A673 (cell line): ENCODE measurements around the gene KRTAP1-1.

Source experiments
- EZH2 ChIP-seq: fragments of 200-600 bp; sonication (generic); IDR thresholded peaks from 2 replicates; pipeline ENCODE4 v1.6.1; 2017; ENCODE audit warnings: borderline replicate concordance, low read depth, mild to moderate bottlenecking, mixed read lengths, antibody characterized with exemption, low read length; ENCODE audit not compliant: poor library complexity, severe bottlenecking
- TF ChIP-seq, protein P1 (sequence below): fragments of 300-800, 200-600 bp; sonication (generic); conservative IDR thresholded peaks from 2 replicates; pipeline ENCODE4 v1.5.1; 2017; ENCODE audit warnings: low read depth, mild to moderate bottlenecking, antibody characterized with exemption, low read length, moderate library complexity, mixed read lengths

DNA sequence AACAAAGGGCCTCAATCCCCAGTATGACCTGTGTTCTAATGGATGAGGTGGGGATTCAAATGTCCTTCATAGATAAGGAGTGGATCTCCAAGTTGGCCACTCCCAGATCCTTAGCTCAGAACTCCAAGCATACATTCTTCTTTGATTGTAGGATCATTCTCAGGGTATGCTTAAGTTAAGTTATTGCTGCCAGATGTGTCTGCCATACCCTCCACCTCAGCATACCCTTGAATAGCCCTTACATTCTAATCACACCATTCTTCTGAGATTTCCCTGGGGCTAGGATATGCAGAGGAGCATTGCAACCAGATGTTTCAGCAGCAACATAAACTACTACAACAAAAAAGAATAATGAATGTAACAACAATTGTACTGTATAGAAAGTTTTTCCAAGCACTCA lies 26.0 kb upstream of the KRTAP1-1 start:
- TF ChIP-seq, protein P1, sequence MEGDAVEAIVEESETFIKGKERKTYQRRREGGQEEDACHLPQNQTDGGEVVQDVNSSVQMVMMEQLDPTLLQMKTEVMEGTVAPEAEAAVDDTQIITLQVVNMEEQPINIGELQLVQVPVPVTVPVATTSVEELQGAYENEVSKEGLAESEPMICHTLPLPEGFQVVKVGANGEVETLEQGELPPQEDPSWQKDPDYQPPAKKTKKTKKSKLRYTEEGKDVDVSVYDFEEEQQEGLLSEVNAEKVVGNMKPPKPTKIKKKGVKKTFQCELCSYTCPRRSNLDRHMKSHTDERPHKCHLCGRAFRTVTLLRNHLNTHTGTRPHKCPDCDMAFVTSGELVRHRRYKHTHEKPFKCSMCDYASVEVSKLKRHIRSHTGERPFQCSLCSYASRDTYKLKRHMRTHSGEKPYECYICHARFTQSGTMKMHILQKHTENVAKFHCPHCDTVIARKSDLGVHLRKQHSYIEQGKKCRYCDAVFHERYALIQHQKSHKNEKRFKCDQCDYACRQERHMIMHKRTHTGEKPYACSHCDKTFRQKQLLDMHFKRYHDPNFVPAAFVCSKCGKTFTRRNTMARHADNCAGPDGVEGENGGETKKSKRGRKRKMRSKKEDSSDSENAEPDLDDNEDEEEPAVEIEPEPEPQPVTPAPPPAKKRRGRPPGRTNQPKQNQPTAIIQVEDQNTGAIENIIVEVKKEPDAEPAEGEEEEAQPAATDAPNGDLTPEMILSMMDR, result no peak
- no peak for TF ChIP-seq EZH2
